ENCODE data around the gene SCYGR3.

GRCh38 chr2:227597036-227597435, 17.6 kb downstream of the SCYGR3 start:
- TF ChIP-seq POLR2A (IDR thresholded peaks at IDR 0.05) = no peak
- no peak for TF ChIP-seq CTCF (IDR thresholded peaks at IDR 0.05)

Data from body of pancreas (tissue), 4 donors.